WTC11 (cell line): ENCODE data around the gene SLC39A5.

Source experiments
- ELF4 ChIP-seq: sonication (generic); formaldehyde crosslinking; IDR thresholded peaks from 2 replicates; pipeline ENCODE4 v1.8.1; 2022; ENCODE audit warnings: low read depth, mild to moderate bottlenecking, moderate library complexity, missing genetic modification reagents
- NFYB ChIP-seq: sonication (generic); formaldehyde crosslinking; conservative IDR thresholded peaks from 2 replicates; pipeline ENCODE4 v1.8.0; 2022; ENCODE audit warnings: low read depth, missing genetic modification reagents
- NR1H2 ChIP-seq: sonication (generic); formaldehyde crosslinking; IDR thresholded peaks from 2 replicates; pipeline ENCODE4 v1.9.0; 2021; ENCODE audit warnings: mild to moderate bottlenecking, moderate library complexity, missing genetic modification reagents
- ZNF416 ChIP-seq: fragments of 250-450 bp; sonication (Bioruptor Pico); IDR thresholded peaks from 2 replicates; pipeline ENCODE4 v1.9.0; 2021; ENCODE audit warnings: mild to moderate bottlenecking, inconsistent platforms
- TF ChIP-seq, protein P1 (sequence below): fragments of 200-600 bp; IDR thresholded peaks from 2 replicates; pipeline ENCODE4 v1.8.0; 2022; ENCODE audit warnings: antibody characterized with exemption
- TF ChIP-seq, protein P2 (sequence below): sonication (generic); formaldehyde crosslinking; IDR thresholded peaks from 2 replicates; pipeline ENCODE4 v1.8.1; 2022; ENCODE audit warnings: low read depth, missing genetic modification reagents, borderline replicate concordance
- TF ChIP-seq, protein P3 (sequence below): sonication (generic); formaldehyde crosslinking; IDR thresholded peaks from 2 replicates; pipeline ENCODE4 v1.8.0; 2022; ENCODE audit warnings: mild to moderate bottlenecking, missing genetic modification reagents
- TF ChIP-seq, protein P4 (sequence below): sonication (generic); formaldehyde crosslinking; IDR thresholded peaks from 2 replicates; pipeline ENCODE4 v1.8.1; 2023; ENCODE audit warnings: mild to moderate bottlenecking, missing genetic modification reagents, borderline replicate concordance
- TF ChIP-seq, protein P5 (sequence below): sonication (generic); formaldehyde crosslinking; IDR thresholded peaks from 2 replicates; pipeline ENCODE4 v1.8.1; 2022; ENCODE audit warnings: mild to moderate bottlenecking, moderate library complexity, missing genetic modification reagents
- TF ChIP-seq, protein P6 (sequence below): sonication (generic); formaldehyde crosslinking; IDR thresholded peaks from 2 replicates; pipeline ENCODE4 v1.8.0; 2023; ENCODE audit warnings: mild to moderate bottlenecking, missing genetic modification reagents
- TF ChIP-seq, protein P7 (sequence below): sonication (generic); formaldehyde crosslinking; IDR thresholded peaks from 2 replicates; pipeline ENCODE4 v1.8.0; 2023; ENCODE audit warnings: missing genetic modification reagents, mild to moderate bottlenecking, borderline replicate concordance
- TF ChIP-seq, protein P8 (sequence below): sonication (generic); formaldehyde crosslinking; conservative IDR thresholded peaks from 2 replicates; pipeline ENCODE4 v1.8.1; 2022; ENCODE audit warnings: mild to moderate bottlenecking, missing genetic modification reagents

DNA sequence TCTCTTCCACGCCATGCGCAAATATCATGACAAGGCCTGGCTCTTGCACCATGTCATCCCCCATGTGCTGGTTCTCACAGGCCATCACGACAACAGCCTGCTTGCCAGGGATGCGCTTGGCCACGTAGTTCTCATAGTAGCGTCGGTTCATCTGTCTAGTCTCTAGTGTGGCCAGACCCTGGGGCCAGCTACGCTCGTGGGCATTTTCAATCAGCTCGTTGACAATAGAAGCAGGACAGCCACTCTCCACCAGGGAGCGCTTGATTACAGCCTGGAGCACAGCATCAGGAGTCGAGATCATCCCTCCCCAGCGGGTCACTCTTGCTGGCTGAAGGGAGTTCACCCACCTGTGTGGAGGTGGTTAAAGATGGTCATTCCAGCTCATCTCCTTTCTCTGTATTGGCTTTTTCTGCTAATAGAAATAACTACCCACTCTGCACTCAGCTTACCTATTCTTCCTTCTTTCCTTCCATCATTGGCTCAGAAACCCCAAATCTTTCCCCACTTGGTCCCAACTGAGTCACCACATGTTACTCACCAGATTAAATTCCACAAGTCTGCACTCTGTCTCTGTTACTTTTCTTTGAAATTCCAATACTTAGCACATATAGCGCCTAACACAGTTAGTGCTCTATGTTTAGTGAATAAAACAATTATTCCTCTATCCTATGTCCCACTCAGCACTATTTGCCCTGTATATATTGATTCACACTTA is 23.2 kb upstream of the SLC39A5 start:
- TF ChIP-seq ZNF416 (CRISPR knock-in tag) (no peak), ELF4 (CRISPR knock-in tag) (no peak), NR1H2 (CRISPR knock-in tag) (no peak), NFYB (CRISPR knock-in tag) (no peak)
- TF ChIP-seq, protein P1, sequence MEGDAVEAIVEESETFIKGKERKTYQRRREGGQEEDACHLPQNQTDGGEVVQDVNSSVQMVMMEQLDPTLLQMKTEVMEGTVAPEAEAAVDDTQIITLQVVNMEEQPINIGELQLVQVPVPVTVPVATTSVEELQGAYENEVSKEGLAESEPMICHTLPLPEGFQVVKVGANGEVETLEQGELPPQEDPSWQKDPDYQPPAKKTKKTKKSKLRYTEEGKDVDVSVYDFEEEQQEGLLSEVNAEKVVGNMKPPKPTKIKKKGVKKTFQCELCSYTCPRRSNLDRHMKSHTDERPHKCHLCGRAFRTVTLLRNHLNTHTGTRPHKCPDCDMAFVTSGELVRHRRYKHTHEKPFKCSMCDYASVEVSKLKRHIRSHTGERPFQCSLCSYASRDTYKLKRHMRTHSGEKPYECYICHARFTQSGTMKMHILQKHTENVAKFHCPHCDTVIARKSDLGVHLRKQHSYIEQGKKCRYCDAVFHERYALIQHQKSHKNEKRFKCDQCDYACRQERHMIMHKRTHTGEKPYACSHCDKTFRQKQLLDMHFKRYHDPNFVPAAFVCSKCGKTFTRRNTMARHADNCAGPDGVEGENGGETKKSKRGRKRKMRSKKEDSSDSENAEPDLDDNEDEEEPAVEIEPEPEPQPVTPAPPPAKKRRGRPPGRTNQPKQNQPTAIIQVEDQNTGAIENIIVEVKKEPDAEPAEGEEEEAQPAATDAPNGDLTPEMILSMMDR, result no peak; the same call in 1 of the 2 replicates
- TF ChIP-seq, protein P2, sequence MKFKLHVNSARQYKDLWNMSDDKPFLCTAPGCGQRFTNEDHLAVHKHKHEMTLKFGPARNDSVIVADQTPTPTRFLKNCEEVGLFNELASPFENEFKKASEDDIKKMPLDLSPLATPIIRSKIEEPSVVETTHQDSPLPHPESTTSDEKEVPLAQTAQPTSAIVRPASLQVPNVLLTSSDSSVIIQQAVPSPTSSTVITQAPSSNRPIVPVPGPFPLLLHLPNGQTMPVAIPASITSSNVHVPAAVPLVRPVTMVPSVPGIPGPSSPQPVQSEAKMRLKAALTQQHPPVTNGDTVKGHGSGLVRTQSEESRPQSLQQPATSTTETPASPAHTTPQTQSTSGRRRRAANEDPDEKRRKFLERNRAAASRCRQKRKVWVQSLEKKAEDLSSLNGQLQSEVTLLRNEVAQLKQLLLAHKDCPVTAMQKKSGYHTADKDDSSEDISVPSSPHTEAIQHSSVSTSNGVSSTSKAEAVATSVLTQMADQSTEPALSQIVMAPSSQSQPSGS (CRISPR knock-in tag), result no peak
- TF ChIP-seq, protein P3, sequence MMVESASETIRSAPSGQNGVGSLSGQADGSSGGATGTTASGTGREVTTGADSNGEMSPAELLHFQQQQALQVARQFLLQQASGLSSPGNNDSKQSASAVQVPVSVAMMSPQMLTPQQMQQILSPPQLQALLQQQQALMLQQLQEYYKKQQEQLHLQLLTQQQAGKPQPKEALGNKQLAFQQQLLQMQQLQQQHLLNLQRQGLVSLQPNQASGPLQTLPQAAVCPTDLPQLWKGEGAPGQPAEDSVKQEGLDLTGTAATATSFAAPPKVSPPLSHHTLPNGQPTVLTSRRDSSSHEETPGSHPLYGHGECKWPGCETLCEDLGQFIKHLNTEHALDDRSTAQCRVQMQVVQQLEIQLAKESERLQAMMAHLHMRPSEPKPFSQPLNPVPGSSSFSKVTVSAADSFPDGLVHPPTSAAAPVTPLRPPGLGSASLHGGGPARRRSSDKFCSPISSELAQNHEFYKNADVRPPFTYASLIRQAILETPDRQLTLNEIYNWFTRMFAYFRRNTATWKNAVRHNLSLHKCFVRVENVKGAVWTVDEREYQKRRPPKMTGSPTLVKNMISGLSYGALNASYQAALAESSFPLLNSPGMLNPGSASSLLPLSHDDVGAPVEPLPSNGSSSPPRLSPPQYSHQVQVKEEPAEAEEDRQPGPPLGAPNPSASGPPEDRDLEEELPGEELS (CRISPR knock-in tag), result no peak
- TF ChIP-seq, protein P4, sequence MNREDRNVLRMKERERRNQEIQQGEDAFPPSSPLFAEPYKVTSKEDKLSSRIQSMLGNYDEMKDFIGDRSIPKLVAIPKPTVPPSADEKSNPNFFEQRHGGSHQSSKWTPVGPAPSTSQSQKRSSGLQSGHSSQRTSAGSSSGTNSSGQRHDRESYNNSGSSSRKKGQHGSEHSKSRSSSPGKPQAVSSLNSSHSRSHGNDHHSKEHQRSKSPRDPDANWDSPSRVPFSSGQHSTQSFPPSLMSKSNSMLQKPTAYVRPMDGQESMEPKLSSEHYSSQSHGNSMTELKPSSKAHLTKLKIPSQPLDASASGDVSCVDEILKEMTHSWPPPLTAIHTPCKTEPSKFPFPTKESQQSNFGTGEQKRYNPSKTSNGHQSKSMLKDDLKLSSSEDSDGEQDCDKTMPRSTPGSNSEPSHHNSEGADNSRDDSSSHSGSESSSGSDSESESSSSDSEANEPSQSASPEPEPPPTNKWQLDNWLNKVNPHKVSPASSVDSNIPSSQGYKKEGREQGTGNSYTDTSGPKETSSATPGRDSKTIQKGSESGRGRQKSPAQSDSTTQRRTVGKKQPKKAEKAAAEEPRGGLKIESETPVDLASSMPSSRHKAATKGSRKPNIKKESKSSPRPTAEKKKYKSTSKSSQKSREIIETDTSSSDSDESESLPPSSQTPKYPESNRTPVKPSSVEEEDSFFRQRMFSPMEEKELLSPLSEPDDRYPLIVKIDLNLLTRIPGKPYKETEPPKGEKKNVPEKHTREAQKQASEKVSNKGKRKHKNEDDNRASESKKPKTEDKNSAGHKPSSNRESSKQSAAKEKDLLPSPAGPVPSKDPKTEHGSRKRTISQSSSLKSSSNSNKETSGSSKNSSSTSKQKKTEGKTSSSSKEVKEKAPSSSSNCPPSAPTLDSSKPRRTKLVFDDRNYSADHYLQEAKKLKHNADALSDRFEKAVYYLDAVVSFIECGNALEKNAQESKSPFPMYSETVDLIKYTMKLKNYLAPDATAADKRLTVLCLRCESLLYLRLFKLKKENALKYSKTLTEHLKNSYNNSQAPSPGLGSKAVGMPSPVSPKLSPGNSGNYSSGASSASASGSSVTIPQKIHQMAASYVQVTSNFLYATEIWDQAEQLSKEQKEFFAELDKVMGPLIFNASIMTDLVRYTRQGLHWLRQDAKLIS (CRISPR knock-in tag), result no peak
- TF ChIP-seq, protein P5, sequence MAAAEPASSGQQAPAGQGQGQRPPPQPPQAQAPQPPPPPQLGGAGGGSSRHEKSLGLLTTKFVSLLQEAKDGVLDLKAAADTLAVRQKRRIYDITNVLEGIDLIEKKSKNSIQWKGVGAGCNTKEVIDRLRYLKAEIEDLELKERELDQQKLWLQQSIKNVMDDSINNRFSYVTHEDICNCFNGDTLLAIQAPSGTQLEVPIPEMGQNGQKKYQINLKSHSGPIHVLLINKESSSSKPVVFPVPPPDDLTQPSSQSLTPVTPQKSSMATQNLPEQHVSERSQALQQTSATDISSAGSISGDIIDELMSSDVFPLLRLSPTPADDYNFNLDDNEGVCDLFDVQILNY (CRISPR knock-in tag), result no peak
- TF ChIP-seq, protein P6, sequence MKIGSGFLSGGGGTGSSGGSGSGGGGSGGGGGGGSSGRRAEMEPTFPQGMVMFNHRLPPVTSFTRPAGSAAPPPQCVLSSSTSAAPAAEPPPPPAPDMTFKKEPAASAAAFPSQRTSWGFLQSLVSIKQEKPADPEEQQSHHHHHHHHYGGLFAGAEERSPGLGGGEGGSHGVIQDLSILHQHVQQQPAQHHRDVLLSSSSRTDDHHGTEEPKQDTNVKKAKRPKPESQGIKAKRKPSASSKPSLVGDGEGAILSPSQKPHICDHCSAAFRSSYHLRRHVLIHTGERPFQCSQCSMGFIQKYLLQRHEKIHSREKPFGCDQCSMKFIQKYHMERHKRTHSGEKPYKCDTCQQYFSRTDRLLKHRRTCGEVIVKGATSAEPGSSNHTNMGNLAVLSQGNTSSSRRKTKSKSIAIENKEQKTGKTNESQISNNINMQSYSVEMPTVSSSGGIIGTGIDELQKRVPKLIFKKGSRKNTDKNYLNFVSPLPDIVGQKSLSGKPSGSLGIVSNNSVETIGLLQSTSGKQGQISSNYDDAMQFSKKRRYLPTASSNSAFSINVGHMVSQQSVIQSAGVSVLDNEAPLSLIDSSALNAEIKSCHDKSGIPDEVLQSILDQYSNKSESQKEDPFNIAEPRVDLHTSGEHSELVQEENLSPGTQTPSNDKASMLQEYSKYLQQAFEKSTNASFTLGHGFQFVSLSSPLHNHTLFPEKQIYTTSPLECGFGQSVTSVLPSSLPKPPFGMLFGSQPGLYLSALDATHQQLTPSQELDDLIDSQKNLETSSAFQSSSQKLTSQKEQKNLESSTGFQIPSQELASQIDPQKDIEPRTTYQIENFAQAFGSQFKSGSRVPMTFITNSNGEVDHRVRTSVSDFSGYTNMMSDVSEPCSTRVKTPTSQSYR, result no peak
- TF ChIP-seq, protein P7, sequence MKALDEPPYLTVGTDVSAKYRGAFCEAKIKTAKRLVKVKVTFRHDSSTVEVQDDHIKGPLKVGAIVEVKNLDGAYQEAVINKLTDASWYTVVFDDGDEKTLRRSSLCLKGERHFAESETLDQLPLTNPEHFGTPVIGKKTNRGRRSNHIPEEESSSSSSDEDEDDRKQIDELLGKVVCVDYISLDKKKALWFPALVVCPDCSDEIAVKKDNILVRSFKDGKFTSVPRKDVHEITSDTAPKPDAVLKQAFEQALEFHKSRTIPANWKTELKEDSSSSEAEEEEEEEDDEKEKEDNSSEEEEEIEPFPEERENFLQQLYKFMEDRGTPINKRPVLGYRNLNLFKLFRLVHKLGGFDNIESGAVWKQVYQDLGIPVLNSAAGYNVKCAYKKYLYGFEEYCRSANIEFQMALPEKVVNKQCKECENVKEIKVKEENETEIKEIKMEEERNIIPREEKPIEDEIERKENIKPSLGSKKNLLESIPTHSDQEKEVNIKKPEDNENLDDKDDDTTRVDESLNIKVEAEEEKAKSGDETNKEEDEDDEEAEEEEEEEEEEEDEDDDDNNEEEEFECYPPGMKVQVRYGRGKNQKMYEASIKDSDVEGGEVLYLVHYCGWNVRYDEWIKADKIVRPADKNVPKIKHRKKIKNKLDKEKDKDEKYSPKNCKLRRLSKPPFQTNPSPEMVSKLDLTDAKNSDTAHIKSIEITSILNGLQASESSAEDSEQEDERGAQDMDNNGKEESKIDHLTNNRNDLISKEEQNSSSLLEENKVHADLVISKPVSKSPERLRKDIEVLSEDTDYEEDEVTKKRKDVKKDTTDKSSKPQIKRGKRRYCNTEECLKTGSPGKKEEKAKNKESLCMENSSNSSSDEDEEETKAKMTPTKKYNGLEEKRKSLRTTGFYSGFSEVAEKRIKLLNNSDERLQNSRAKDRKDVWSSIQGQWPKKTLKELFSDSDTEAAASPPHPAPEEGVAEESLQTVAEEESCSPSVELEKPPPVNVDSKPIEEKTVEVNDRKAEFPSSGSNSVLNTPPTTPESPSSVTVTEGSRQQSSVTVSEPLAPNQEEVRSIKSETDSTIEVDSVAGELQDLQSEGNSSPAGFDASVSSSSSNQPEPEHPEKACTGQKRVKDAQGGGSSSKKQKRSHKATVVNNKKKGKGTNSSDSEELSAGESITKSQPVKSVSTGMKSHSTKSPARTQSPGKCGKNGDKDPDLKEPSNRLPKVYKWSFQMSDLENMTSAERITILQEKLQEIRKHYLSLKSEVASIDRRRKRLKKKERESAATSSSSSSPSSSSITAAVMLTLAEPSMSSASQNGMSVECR (CRISPR knock-in tag), result no peak
- TF ChIP-seq, protein P8, sequence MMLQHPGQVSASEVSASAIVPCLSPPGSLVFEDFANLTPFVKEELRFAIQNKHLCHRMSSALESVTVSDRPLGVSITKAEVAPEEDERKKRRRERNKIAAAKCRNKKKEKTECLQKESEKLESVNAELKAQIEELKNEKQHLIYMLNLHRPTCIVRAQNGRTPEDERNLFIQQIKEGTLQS, result no peak
